ENCODE data around the gene MYH4.

MYH4 gene

GRCh38 chr17:10469459-10469858 is at the start of gene MYH4:
Gene MYH4 (minus strand): TSS chr17:10469559. CDS start chr17:10466745, 2,814 bp downstream.
- DNase-seq (ENCODE audit: low spot score) = no peak

DNA sequence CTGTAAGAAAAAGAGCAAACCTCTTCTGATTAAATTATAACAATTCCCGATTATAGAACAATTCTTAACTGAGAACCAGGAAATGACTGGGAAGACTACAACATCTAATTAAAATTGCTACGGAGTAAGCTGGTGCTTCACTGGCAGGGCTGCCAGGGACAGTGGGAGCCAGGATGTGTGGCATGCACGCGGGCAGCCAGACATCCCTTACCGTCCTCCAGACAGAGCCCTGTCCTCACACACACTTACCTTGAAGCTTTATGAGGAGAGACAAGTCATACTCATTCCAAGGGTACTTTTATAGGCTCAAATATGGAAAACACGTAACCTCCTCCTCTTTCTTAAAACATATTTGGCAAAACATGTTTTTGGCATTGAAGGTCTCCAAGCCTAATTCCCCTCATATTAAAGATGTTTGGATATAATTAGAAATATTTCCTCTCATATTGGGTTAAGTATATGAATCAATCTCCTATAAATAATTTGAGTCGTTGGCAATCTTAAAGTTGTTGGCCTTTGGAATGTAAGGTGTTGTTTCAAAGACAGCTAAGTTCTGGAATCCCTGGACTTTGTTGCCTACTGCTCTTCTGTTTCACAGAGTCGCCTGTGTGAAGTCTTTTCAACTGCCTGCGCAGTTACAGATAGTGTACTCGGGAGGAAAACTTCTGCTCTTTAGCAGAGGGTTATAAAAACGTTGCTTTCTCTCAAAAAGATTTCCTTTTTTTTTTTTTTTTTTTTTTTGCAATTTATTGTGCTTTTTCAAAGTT is 49.1 kb upstream of the MYH4 start, which contains the start of gene MYH1:
TSS of gene MYH1 (minus strand) at position 272 of the 767 bp plus-strand sequence. CDS start 1,900 bp downstream, outside the sequence.
- no peak for DNase-seq (ENCODE audit: low spot score)

DNA sequence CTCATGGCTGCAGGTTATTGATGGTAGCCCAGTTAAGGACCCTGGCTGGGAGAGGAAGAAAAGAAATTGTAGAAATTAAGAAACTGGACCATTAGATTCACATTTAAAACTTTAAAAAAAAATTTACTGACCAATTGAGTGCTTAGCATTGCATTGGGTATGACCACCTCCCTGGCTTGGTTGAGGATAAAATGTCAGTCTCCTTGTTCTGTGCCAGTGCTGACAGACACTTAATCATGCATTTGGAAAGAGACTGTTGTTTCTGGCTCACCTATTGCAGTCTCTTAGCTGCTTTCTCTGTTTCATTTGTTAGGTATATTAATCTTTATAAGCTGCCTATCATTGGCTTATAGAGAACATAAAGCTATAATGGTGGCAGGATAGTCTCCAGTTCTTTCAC is 47.3 kb upstream of the MYH4 start:
- DNase-seq (ENCODE audit: low spot score) = no peak

DNA sequence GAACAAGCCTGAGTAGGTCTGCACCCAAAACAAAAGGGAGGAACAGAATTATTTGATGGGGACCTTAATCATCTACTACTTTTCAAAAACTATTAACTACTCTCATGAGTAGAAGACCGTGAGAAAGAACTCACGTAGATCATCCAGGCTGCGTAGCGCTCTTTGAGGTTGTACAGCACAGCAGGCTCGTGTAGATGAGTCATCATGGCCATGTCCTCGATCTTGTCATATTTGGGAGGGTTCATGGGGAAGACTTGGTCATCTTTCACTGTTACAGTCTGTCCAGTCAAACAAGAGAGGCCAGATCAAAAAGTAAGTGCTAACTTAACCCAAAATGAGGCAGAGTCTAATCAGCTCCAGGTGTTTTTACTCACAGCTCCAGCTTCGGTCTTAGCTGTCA is 46.7 kb upstream of the MYH4 start:
- no peak for DNase-seq (ENCODE audit: low spot score)

GRCh38 chr17:10513299-10514067 is 44.1 kb upstream of the MYH4 start:
- DNase-seq (ENCODE audit: low spot score) = no peak

DNA sequence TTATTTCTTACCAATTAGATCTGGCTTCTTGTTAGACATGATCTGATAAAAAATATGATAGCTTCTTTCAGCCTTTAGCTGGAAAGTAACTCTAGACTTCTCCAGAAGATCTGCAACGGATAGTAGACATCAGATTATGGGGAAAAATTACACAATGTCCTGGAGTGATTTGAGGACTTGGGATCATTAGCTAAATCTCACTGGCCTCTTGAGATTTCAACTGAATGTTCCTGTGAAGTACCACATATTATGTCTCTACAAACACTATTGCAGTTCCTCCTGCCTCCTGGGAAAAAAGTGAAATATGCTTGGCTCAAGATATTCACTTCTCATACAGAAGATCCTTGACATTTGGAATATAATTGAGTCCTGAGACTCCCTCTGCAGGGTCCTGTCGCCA is 43.5 kb upstream of the MYH4 start:
- DNase-seq (ENCODE audit: low spot score) = no peak

GRCh38 chr17:10499950-10500349 is 30.6 kb upstream of the MYH4 start:
- DNase-seq (ENCODE audit: low spot score) = no peak

GRCh38 chr17:10492004-10492403 is 22.6 kb upstream of the MYH4 start:
- no peak for DNase-seq (ENCODE audit: low spot score)

GRCh38 chr17:10482252-10482651 is 12.9 kb upstream of the MYH4 start:
- DNase-seq (ENCODE audit: low spot score) = no peak

DNA sequence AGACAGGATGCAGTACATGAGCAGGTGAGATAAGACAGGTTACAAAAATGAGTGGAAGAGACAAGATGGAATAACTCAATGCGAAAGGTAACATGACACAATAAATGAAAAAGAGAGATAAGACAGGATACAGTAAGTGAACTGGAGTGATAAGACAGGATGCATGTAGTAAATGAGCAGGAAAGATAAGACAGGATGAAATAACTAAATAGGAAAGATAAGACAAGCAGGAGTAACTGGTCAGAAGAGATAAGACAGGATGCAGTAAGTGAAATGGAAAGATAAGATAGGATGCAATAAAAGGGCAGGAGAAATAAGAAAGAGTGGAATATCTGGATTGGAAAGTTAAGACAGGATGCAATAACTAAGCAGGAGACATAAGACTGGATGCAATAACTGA is 8.3 kb upstream of the MYH4 start:
- no peak for DNase-seq (ENCODE audit: low spot score)

GRCh38 chr17:10474536-10474935 is 5.2 kb upstream of the MYH4 start:
- DNase-seq (ENCODE audit: low spot score) = no peak

GRCh38 chr17:10471858-10472257 is 2.5 kb upstream of the MYH4 start:
- no peak for DNase-seq (ENCODE audit: low spot score)

DNA sequence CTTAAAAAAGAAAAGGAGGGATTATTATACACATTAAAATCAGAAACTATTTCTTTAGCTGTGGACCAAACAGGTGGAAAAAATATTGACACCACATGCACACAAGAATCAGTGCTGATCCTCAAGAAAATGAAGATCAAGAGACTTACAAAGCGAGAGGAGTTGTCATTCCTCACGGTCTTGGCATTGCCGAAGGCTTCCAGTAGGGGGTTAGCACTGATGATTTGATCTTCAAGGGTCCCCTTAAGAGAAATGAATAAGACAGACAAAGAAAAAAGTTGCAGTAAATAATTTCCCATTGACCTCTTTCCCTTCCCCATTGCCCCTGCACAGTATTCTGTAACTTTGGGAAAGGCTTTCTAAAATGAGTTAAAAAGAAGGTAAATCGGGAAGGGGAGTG is 6.0 kb downstream of the MYH4 start:
- DNase-seq (ENCODE audit: low spot score) = no peak

DNA sequence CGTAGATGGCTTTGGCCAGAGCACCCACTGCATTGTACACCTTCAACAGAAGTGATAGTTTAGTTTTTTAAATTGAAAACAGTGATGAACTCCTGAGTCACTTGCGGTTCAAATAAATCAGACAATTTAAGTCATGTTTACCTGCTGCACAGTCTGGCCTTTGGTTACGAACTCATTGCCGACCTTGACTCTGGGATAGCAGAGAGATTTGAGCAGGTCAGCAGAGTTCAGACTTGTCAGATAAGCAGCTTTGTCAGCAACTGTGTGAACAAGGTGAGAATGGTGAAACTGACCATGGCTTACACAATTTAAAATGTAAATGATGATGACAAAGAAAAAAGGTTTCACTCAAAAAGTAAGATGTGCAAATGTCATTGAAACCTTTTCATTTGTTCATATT is 9.3 kb downstream of the MYH4 start:
- DNase-seq (ENCODE audit: low spot score) = no peak

DNA sequence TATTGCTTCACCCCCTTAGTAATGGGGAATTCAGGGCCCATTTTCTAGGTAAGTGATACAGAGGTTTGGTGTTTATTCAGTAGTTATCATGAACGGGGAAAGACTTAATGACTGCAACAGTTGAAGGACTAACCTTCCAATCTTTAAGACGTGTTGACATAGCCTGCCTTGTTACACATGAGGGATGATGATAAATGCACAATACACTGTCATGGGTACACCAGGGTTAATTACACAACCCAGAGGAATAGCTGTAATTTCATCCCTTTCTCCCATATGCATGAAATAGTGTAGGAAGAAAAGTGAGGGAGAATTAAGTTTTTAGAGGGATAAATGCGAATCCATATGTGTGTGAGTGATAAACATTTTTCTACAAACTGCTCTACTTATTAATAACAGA is 10.7 kb downstream of the MYH4 start:
- no peak for DNase-seq (ENCODE audit: low spot score)

- DNase-seq (ENCODE audit: low spot score) = no peak
These were observed 11.4 kb downstream of the MYH4 start for GRCh38 chr17:10457952-10458351.

GRCh38 chr17:10447026-10447931 is 22.1 kb downstream of the MYH4 start:
- DNase-seq (ENCODE audit: low spot score) = no peak

- no peak for DNase-seq (ENCODE audit: low spot score)
These were observed 29.5 kb downstream of the MYH4 start for GRCh38 chr17:10439816-10440215.

GRCh38 chr17:10435096-10435495 is 34.3 kb downstream of the MYH4 start:
- DNase-seq (ENCODE audit: low spot score) = no peak

DNA sequence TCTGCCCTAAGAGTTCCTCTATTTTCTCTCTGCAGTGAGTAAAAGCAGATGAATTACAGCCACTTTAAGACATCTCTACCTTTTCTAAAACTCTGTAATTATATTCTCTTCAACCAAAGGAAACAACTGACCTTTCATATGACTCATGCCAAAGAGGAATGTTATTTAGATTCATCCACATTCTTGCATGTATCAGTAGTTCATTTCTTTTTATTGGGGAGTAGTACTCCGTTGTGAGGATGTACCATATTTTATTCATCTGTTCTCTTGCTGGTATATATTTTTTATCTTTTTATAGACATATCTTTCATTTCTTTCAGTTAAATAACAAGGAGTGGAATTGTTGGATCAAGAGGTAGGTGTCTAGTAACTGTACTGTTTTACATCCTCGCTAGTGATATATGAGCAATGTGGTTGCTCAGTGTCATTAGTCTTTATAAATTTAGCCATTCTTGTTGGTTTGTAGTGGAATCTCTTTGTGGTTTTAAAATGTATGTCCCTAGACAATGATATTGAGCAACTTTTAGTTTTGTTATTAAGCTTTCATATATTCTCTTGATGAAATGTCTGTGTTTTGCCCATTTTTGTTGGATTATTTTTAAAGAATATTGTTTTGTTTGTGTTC is 39.8 kb downstream of the MYH4 start:
- DNase-seq (ENCODE audit: low spot score) = no peak

DNA sequence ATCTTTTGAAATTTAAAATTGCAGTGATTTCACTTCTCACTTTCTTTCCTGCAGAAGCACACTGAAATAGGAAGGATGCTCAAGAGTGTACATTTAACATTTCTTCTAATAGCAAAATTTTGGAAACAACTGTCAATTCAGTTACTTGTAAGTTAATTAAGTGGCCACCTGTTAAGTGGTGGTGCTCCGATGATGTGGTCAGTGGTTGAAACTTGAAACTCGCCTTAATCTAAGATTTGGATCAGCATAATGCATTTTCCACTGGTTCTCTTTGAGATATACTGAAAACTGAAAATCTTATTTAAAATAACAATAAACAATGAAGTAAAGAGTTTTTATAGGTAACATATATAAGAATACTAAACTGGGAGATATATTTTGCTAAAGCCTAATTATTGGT is 40.6 kb downstream of the MYH4 start:
- no peak for DNase-seq (ENCODE audit: low spot score)

Measured in globus pallidus (tissue), 1 donor.